Neural cell (in vitro differentiated cells): ENCODE data around the gene MAP3K14. TPM values are rescaled to one million over a fixed set of nuclear protein-coding genes. Genes with fewer than 3 reads are reported as not detected.

Source experiments
- H2AFZ ChIP-seq: fragments of 200-600, 300-800 bp; sonication (generic), shearing (Covaris generic); 2 replicates; pipeline ENCODE4 v1.6.0; 2014; ENCODE audit warnings: low read depth, mild to moderate bottlenecking, antibody characterized with exemption, low read length, moderate library complexity
- H3F3A ChIP-seq: fragments of 200-600 bp; shearing (Covaris generic); 2 replicates; pipeline ENCODE4 v1.6.1; 2016; ENCODE audit warnings: mild to moderate bottlenecking, moderate library complexity, mixed read lengths, antibody characterized with exemption, low read length; ENCODE audit not compliant: insufficient read depth, poor library complexity, severe bottlenecking
- H3K27ac ChIP-seq: fragments of 200-600, 300-800 bp; sonication (generic), shearing (Covaris generic); 2 replicates; pipeline ENCODE4 v1.5.1; 2014; ENCODE audit warnings: mild to moderate bottlenecking, low read length, moderate library complexity
- H3K27me3 ChIP-seq: fragments of 300-800, 200-600 bp; sonication (generic), shearing (Covaris generic); 2 replicates; pipeline ENCODE4 v1.6.0; 2014; ENCODE audit warnings: mild to moderate bottlenecking, low read depth, low read length, moderate library complexity; ENCODE audit not compliant: insufficient read depth
- H3K36me3 ChIP-seq: fragments of 300-800, 200-600 bp; sonication (generic), shearing (Covaris generic); 2 replicates; pipeline ENCODE4 v1.5.1; 2014; ENCODE audit warnings: mild to moderate bottlenecking, antibody characterized with exemption, low read length, moderate library complexity; ENCODE audit not compliant: insufficient read depth
- H3K4me2 ChIP-seq: fragments of 300-800, 200-600 bp; sonication (generic), shearing (Covaris generic); 2 replicates; pipeline ENCODE4 v1.6.0; 2014; ENCODE audit warnings: mild to moderate bottlenecking, low read length
- H3K4me3 ChIP-seq: fragments of 300-800, 200-600 bp; sonication (generic), shearing (Covaris generic); 2 replicates; pipeline ENCODE4 v1.5.1; 2014; ENCODE audit warnings: mild to moderate bottlenecking, low read length, moderate library complexity
- H3K79me2 ChIP-seq: fragments of 200-600 bp; shearing (Covaris generic); replicated peaks from 2 replicates; pipeline ENCODE4 v1.6.0; 2014; ENCODE audit warnings: mild to moderate bottlenecking, low read length, moderate library complexity; ENCODE audit not compliant: insufficient read depth
- H3K9ac ChIP-seq: fragments of 300-800, 200-600 bp; sonication (generic), shearing (Covaris generic); 2 replicates; pipeline ENCODE4 v1.6.1; 2016; ENCODE audit warnings: mild to moderate bottlenecking, low read length, mixed read lengths
- H3K9me2 ChIP-seq: fragments of 200-600 bp; shearing (Covaris generic); 2 replicates; pipeline ENCODE4 v1.6.1; 2016; ENCODE audit warnings: mild to moderate bottlenecking, low read length, mixed read lengths; ENCODE audit not compliant: insufficient read depth
- H3K9me3 ChIP-seq: fragments of 200-600, 300-800 bp; sonication (generic), shearing (Covaris generic); 2 replicates; pipeline ENCODE4 v1.6.1; 2016; ENCODE audit warnings: mild to moderate bottlenecking, mixed run types, low read length, moderate library complexity, mixed read lengths
- H4K20me1 ChIP-seq: fragments of 200-600 bp; shearing (Covaris generic); 2 replicates; pipeline ENCODE4 v1.6.1; 2016; ENCODE audit warnings: mild to moderate bottlenecking, mixed run types; ENCODE audit not compliant: insufficient read depth
- EP300 ChIP-seq: fragments of 450-650 bp; conservative IDR thresholded peaks from 2 replicates; pipeline ENCODE4 v1.6.1; 2014; ENCODE audit warnings: antibody characterized with exemption, mild to moderate bottlenecking, moderate library complexity; ENCODE audit not compliant: poor library complexity, severe bottlenecking
- EZH2 ChIP-seq: fragments of 200-600, 300-800 bp; shearing (Covaris generic), sonication (generic); IDR thresholded peaks from 2 replicates; pipeline ENCODE4 v1.6.1; 2014; ENCODE audit warnings: antibody characterized with exemption, low read length, borderline replicate concordance, mild to moderate bottlenecking; ENCODE audit not compliant: insufficient read depth, poor library complexity, severe bottlenecking
- MXI1 ChIP-seq: fragments of 450-650 bp; conservative IDR thresholded peaks from 2 replicates; pipeline ENCODE4 v1.6.1; 2014; ENCODE audit warnings: antibody characterized with exemption, mild to moderate bottlenecking; ENCODE audit not compliant: poor library complexity, severe bottlenecking
- POLR2AphosphoS5 ChIP-seq: IDR thresholded peaks from 2 replicates; pipeline ENCODE4 v1.6.1; 2012
- RAD21 ChIP-seq: fragments of 450-650 bp; conservative IDR thresholded peaks from 2 replicates; pipeline ENCODE4 v1.6.1; 2014; ENCODE audit warnings: antibody characterized with exemption, mild to moderate bottlenecking, moderate library complexity
- SMC3 ChIP-seq: fragments of 450-650 bp; conservative IDR thresholded peaks from 2 replicates; pipeline ENCODE4 v1.6.1; 2014; ENCODE audit warnings: antibody characterized with exemption, mild to moderate bottlenecking, moderate library complexity; ENCODE audit not compliant: poor library complexity
- TAF1 ChIP-seq: IDR thresholded peaks from 2 replicates; pipeline ENCODE4 v1.6.1; 2012; ENCODE audit warnings: low read depth
- polyA plus RNA-seq: library from polyadenylated mRNA; depleted of rRNA; stranded (reverse); fragments of >200 nt; gene quantifications from 2 replicates; pipeline ENCODE4 v1.2.3, GENCODE V29; 2014
- TF ChIP-seq, protein P1 (sequence below): IDR thresholded peaks from 2 replicates; pipeline ENCODE4 v1.6.1; 2012; ENCODE audit warnings: borderline replicate concordance
- TF ChIP-seq, protein P2 (sequence below): fragments of 450-650 bp; IDR thresholded peaks from 2 replicates; pipeline ENCODE4 v1.5.1; 2014; ENCODE audit warnings: antibody characterized with exemption, mild to moderate bottlenecking, moderate library complexity; ENCODE audit not compliant: poor library complexity, severe bottlenecking

MAP3K14 gene
- polyA plus RNA-seq, 1 donor from 2014 or later: 6.7 TPM

DNA sequence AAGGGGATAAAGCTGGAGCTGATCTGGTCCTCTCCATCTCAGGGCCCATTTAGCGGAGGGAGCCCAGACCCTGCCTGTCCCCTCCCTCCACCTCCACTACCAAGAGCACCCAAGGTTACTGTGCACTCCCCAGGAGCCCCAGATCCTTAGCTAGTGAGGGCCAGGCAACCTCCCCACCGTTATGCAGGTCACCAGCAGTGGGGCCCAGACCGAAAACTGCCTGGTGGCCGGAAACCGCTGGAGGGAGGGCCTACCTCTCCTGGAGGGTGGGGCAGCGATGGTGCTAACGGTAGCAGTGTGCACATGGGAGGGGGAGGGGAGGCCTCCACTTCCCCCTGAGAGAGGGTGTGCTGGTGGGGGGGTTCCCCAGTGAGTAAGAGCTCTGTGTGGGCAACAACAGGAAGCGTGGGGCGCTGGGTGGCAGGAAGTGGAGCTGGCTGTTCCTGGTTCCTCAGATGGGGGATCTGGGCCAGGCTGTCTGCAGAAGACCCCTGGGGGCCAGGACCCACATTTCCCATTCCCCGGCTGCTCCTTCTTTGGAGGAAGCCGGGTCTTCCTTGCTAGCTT is 90.8 kb downstream of the MAP3K14 start:
- Histone ChIP-seq H3K36me3 (no peaks in the 10 kb centered on the region), H3K4me2 (no peak overlapping the region), H3F3A (no peaks in the 10 kb centered on the region), H4K20me1 (no peaks in the 10 kb centered on the region), H3K9me3 (no peaks in the 10 kb centered on the region), H3K4me3 (no peak overlapping the region), H3K9ac (no peak overlapping the region), H3K27ac (no peak overlapping the region), H3K9me2 (no peaks in the 10 kb centered on the region), H3K27me3 (peaks cover 27% of the 10 kb centered on the region), H3K79me2 (no peaks in the 10 kb centered on the region), H2AFZ (no peak overlapping the region)
- no peak for TF ChIP-seq EP300
- TF ChIP-seq, protein P1, sequence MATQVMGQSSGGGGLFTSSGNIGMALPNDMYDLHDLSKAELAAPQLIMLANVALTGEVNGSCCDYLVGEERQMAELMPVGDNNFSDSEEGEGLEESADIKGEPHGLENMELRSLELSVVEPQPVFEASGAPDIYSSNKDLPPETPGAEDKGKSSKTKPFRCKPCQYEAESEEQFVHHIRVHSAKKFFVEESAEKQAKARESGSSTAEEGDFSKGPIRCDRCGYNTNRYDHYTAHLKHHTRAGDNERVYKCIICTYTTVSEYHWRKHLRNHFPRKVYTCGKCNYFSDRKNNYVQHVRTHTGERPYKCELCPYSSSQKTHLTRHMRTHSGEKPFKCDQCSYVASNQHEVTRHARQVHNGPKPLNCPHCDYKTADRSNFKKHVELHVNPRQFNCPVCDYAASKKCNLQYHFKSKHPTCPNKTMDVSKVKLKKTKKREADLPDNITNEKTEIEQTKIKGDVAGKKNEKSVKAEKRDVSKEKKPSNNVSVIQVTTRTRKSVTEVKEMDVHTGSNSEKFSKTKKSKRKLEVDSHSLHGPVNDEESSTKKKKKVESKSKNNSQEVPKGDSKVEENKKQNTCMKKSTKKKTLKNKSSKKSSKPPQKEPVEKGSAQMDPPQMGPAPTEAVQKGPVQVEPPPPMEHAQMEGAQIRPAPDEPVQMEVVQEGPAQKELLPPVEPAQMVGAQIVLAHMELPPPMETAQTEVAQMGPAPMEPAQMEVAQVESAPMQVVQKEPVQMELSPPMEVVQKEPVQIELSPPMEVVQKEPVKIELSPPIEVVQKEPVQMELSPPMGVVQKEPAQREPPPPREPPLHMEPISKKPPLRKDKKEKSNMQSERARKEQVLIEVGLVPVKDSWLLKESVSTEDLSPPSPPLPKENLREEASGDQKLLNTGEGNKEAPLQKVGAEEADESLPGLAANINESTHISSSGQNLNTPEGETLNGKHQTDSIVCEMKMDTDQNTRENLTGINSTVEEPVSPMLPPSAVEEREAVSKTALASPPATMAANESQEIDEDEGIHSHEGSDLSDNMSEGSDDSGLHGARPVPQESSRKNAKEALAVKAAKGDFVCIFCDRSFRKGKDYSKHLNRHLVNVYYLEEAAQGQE: no peak
- TF ChIP-seq SMC3: no peak
- no peak for TF ChIP-seq POLR2AphosphoS5
- TF ChIP-seq, protein P2, sequence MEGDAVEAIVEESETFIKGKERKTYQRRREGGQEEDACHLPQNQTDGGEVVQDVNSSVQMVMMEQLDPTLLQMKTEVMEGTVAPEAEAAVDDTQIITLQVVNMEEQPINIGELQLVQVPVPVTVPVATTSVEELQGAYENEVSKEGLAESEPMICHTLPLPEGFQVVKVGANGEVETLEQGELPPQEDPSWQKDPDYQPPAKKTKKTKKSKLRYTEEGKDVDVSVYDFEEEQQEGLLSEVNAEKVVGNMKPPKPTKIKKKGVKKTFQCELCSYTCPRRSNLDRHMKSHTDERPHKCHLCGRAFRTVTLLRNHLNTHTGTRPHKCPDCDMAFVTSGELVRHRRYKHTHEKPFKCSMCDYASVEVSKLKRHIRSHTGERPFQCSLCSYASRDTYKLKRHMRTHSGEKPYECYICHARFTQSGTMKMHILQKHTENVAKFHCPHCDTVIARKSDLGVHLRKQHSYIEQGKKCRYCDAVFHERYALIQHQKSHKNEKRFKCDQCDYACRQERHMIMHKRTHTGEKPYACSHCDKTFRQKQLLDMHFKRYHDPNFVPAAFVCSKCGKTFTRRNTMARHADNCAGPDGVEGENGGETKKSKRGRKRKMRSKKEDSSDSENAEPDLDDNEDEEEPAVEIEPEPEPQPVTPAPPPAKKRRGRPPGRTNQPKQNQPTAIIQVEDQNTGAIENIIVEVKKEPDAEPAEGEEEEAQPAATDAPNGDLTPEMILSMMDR: no peak
- no peak for TF ChIP-seq MXI1
- TF ChIP-seq EZH2: no peak
- TF ChIP-seq TAF1: no peak
- no peak for TF ChIP-seq RAD21

DNA sequence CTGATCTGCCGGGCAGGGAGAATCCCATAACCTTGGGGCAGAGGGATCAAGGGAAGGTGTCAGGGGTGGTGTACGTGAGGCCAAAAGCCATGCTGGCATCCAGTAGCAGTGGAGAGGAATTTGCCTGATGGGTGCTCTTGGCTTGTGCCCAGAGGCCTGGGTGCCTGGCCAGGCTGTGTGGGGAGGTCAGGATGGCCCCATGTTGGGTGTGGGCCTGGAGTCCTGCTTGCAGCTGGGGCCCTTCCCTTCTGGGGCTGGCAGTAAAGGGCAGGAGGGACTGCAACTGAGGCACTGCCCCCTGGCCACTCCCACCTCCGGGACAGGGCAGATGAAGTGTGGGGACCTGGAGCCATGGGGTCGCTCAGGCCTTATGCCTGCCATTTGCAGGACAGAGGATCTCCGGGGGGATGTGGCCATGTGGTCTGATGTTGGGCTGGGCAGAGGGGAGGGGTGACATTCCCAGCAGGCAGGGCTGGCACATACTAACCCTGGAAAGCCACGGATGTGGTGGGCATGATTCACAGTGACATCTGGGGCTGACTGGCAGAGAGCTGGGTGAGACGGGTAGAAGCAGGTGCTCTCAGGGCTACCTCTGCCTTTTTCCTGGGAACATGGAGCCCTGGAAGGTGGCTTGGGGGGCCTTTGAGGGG is 91.6 kb downstream of the MAP3K14 start:
- TF ChIP-seq, protein P2: no peak
- TF ChIP-seq MXI1: no peak
- TF ChIP-seq SMC3: no peak
- TF ChIP-seq, protein P1: no peak
- no peak for TF ChIP-seq EP300
- TF ChIP-seq TAF1: no peak
- TF ChIP-seq RAD21: no peak
- no peak for TF ChIP-seq EZH2
- TF ChIP-seq POLR2AphosphoS5: no peak

More for the DNA sequence above, 91.6 kb downstream of the MAP3K14 start:
- Histone ChIP-seq H3K9me3 (no peaks in the 10 kb centered on the region), H3K27ac (no peak overlapping the region), H4K20me1 (no peaks in the 10 kb centered on the region), H3K36me3 (no peaks in the 10 kb centered on the region), H3K4me3 (no peak overlapping the region), H2AFZ (no peak overlapping the region), H3K4me2 (no peak overlapping the region), H3K9ac (no peak overlapping the region), H3K9me2 (no peaks in the 10 kb centered on the region), H3K79me2 (no peaks in the 10 kb centered on the region), H3F3A (no peaks in the 10 kb centered on the region), H3K27me3 (peaks cover 35% of the 10 kb centered on the region)
